HepG2 (cell line): ENCODE data around the gene ERBB3. TPM values are rescaled to one million over a fixed set of nuclear protein-coding genes. Genes with fewer than 3 reads are reported as not detected.

Experiments
- ARID2 ChIP-seq: sonication (generic); formaldehyde crosslinking; IDR thresholded peaks from 2 replicates; pipeline ENCODE4 v1.8.1; 2022; ENCODE audit warnings: mild to moderate bottlenecking, missing genetic modification reagents, borderline replicate concordance
- ATF7 ChIP-seq, 2 experiments: fragments of 450-650 bp in 1 of 2; sonication (generic) in 1 of 2; formaldehyde crosslinking in 1 of 2; IDR thresholded peaks; 2 replicates each; pipeline versions ENCODE4 v1.4.0 to v1.6.1; 2016 to 2020; ENCODE audit warnings: antibody characterized with exemption in 1 of 2, mild to moderate bottlenecking in 1 of 2, missing genetic modification reagents in 1 of 2
- DMAP1 ChIP-seq: IDR thresholded peaks from 2 replicates; pipeline ENCODE4 v1.6.1; 2016
- HES4 ChIP-seq: sonication (generic); formaldehyde crosslinking; IDR thresholded peaks from 2 replicates; pipeline ENCODE4 v1.9.0; 2021; ENCODE audit warnings: mild to moderate bottlenecking, missing genetic modification reagents, borderline replicate concordance
- HHEX ChIP-seq: IDR thresholded peaks from 2 replicates; pipeline ENCODE4 v1.6.1; 2016; ENCODE audit warnings: control low read depth
- KDM2A ChIP-seq: sonication (generic); formaldehyde crosslinking; IDR thresholded peaks from 2 replicates; pipeline ENCODE4 v1.4.0; 2020; ENCODE audit warnings: low read depth, missing genetic modification reagents, borderline replicate concordance
- KLF13 ChIP-seq: sonication (generic); formaldehyde crosslinking; IDR thresholded peaks from 2 replicates; pipeline ENCODE4 v1.4.0; 2020; ENCODE audit warnings: mild to moderate bottlenecking, missing genetic modification reagents
- MXD4 ChIP-seq: IDR thresholded peaks from 2 replicates; pipeline ENCODE4 v1.6.1; 2016; ENCODE audit warnings: mild to moderate bottlenecking, missing biosample characterization, missing genetic modification reagents
- MXI1 ChIP-seq: IDR thresholded peaks from 3 replicates; pipeline ENCODE4 v1.6.1; 2012; ENCODE audit warnings: low read depth, low read length, inconsistent platforms, borderline replicate concordance
- RCOR2 ChIP-seq: IDR thresholded peaks from 2 replicates; pipeline ENCODE4 v1.6.1; 2016; ENCODE audit warnings: missing biosample characterization, missing genetic modification reagents
- REPIN1 ChIP-seq: sonication (generic); formaldehyde crosslinking; IDR thresholded peaks from 2 replicates; pipeline ENCODE4 v1.8.0; 2022; ENCODE audit warnings: missing genetic modification reagents, low read depth, mild to moderate bottlenecking, borderline replicate concordance
- SKI ChIP-seq: fragments of 450-650 bp; IDR thresholded peaks from one replicate; pipeline ENCODE4 v1.6.1; 2018; ENCODE audit warnings: mild to moderate bottlenecking; ENCODE audit not compliant: partially characterized antibody
- SRF ChIP-seq: IDR thresholded peaks from 2 replicates; pipeline ENCODE4 v1.6.1; 2011; ENCODE audit warnings: mild to moderate bottlenecking, low read depth, low read length, moderate library complexity
- TARDBP ChIP-seq: sonication (generic); formaldehyde crosslinking; IDR thresholded peaks from 2 replicates; pipeline ENCODE4 v1.8.0; 2022; ENCODE audit warnings: mild to moderate bottlenecking, missing genetic modification reagents
- TFAP4 ChIP-seq: sonication (generic); IDR thresholded peaks from 2 replicates; pipeline ENCODE4 v1.6.1; 2016; ENCODE audit warnings: low read depth, borderline replicate concordance
- THRA ChIP-seq: sonication (generic); formaldehyde crosslinking; IDR thresholded peaks from 2 replicates; pipeline ENCODE4 v1.4.0; 2020; ENCODE audit warnings: missing genetic modification reagents, borderline replicate concordance
- ZMYM4 ChIP-seq: sonication (generic); formaldehyde crosslinking; IDR thresholded peaks from 2 replicates; pipeline ENCODE4 v1.8.1; 2023; ENCODE audit warnings: mild to moderate bottlenecking, missing genetic modification reagents
- ZNF17 ChIP-seq: sonication (generic); formaldehyde crosslinking; IDR thresholded peaks from 2 replicates; pipeline ENCODE4 v1.5.0; 2020; ENCODE audit warnings: mild to moderate bottlenecking, missing genetic modification reagents
- ZNF639 ChIP-seq: conservative IDR thresholded peaks from 2 replicates; pipeline ENCODE4 v1.6.1; 2018; ENCODE audit warnings: missing genetic modification reagents
- ZNF646 ChIP-seq: sonication (generic); formaldehyde crosslinking; IDR thresholded peaks from 2 replicates; pipeline ENCODE4 v1.9.0; 2021; ENCODE audit warnings: mild to moderate bottlenecking, missing genetic modification reagents
- ZNF7 ChIP-seq: IDR thresholded peaks from 2 replicates; pipeline ENCODE4 v1.6.1; 2016; ENCODE audit warnings: missing biosample characterization, missing genetic modification reagents
- polyA plus RNA-seq, 8 experiments: library from polyadenylated mRNA; depleted of rRNA in 3 of 8; stranded (reverse) in 7 of 8; unstranded in 1 of 8; fragments of >200 nt; fragmentation: Illumina TruSeq in 4 of 8; extraction: Trizol in 4 of 8; gene quantifications; 2 replicates each; pipeline versions ENCODE4 v1.2.1 to v1.2.3, GENCODE V29; 2011 to 2016; ENCODE audit warnings: low read depth in 4 of 8, missing spikeins in 1 of 8, mixed read lengths in 1 of 8; ENCODE audit not compliant: insufficient read depth in 1 of 8
- total RNA-seq, 5 experiments: library from RNA; depleted of rRNA; stranded (reverse); fragments of >200 nt; fragmentation: Illumina TruSeq; extraction: Trizol; gene quantifications; 2 replicates each; pipeline ENCODE4 v1.2.3, GENCODE V29; 2016; ENCODE audit warnings: low read depth in 1 of 5

Gene ERBB3
- total and polyA plus RNA-seq, 2 of the 13 experiments (the other 11 are each of a cell fraction or from before 2014, with no cell fraction given) = 93.6 to 358 TPM

GRCh38 chr12:56119361-56119796 is 39.4 kb downstream of the ERBB3 start (continued):
- TF ChIP-seq ZNF646 (no peak), KDM2A (CRISPR knock-in tag) (no peak), TARDBP (peak; percentile 59; the same call in 1 of the 2 replicates), RCOR2 (CRISPR knock-in tag) (0 out of 2 replicates have a peak, but pooled peaks have one; percentile 11), ZNF17 (CRISPR knock-in tag) (no peak), SKI (peak; percentile 25), HES4 (CRISPR knock-in tag) (no peak), HHEX (CRISPR knock-in tag) (no peak), REPIN1 (CRISPR knock-in tag) (peak; percentile 54; the same call in 1 of the 2 replicates), ATF7 (IDR thresholded peaks at IDR 0.05) (no peak), ATF7 (CRISPR knock-in tag; IDR thresholded peaks at IDR 0.05) (no peak), KLF13 (CRISPR knock-in tag) (no peak), MXD4 (CRISPR knock-in tag) (peak; percentile 78; the same call in 1 of the 2 replicates), THRA (CRISPR knock-in tag) (peak; percentile 61; the same call in 1 of the 2 replicates), MXI1 (peak; percentile 96; the same call in 2 of the 3 replicates), DMAP1 (peak; percentile 78), TFAP4 (0 out of 2 replicates have a peak, but pooled peaks have one; percentile 16), ARID2 (CRISPR knock-in tag) (0 out of 2 replicates have a peak, but pooled peaks have one; percentile 55), SRF (0 out of 2 replicates have a peak, but pooled peaks have one; percentile 16), ZNF7 (CRISPR knock-in tag) (no peak), ZNF639 (no peak), ZMYM4 (CRISPR knock-in tag) (peak; percentile 56)
